ENCODE data around the gene TANGO6.

TANGO6 gene

DNA sequence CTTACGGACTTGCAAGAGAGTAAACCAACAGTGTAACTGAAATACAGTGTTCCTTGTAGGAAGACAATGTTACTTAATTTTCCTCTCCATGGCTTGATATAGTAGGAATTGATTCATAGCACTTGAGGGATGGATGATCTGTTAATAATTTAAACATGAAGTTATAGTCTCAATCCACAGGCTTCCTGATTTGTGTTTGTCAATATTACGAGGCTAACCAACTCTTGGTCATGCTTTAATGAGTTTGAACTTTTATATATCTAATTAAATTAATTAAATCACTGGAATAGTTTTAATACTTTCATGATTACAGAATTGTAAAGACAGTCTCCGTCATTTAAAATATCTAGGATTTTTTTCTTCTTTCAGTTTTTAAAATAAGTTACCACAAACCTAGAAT, 150.1 kb downstream of the TANGO6 start:
- H3K27ac ChIP-seq: peak overlapping the region; percentile 48
- no peak for TF ChIP-seq ZFX (IDR thresholded peaks at IDR 0.05; ENCODE audit: borderline replicate concordance)
- TF ChIP-seq, protein P1, sequence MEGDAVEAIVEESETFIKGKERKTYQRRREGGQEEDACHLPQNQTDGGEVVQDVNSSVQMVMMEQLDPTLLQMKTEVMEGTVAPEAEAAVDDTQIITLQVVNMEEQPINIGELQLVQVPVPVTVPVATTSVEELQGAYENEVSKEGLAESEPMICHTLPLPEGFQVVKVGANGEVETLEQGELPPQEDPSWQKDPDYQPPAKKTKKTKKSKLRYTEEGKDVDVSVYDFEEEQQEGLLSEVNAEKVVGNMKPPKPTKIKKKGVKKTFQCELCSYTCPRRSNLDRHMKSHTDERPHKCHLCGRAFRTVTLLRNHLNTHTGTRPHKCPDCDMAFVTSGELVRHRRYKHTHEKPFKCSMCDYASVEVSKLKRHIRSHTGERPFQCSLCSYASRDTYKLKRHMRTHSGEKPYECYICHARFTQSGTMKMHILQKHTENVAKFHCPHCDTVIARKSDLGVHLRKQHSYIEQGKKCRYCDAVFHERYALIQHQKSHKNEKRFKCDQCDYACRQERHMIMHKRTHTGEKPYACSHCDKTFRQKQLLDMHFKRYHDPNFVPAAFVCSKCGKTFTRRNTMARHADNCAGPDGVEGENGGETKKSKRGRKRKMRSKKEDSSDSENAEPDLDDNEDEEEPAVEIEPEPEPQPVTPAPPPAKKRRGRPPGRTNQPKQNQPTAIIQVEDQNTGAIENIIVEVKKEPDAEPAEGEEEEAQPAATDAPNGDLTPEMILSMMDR (IDR thresholded peaks at IDR 0.05): no peak

DNA sequence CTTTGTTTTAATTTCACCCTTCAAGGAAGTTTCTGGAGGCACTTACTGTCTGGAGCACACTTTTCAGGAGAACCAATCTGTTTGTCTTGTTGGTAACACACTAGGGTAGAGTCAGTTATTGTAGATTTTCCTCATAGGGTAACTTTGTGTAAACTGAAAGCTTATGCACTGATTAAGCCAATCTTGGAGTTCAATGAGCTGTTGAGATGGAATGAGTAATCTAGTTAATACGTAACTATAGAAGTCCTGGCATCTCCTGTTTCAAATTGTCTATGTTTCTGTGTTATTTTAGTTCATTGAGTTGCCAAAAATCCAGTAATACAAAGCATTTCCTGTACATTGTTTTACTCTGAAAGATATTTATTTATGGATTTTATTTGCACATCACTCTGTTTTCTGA, 150.6 kb downstream of the TANGO6 start:
- TF ChIP-seq, protein P1 (IDR thresholded peaks at IDR 0.05): no peak
- no peak for TF ChIP-seq ZFX (IDR thresholded peaks at IDR 0.05; ENCODE audit: borderline replicate concordance)
- H3K27ac ChIP-seq: peak overlapping the region; percentile 48

GRCh38 chr16:68994324-68994723, 151.0 kb downstream of the TANGO6 start:
- TF ChIP-seq ZFX (IDR thresholded peaks at IDR 0.05; ENCODE audit: borderline replicate concordance): no peak
- TF ChIP-seq, protein P1 (IDR thresholded peaks at IDR 0.05): no peak
- H3K27ac ChIP-seq: peak overlapping the region; percentile 48

DNA sequence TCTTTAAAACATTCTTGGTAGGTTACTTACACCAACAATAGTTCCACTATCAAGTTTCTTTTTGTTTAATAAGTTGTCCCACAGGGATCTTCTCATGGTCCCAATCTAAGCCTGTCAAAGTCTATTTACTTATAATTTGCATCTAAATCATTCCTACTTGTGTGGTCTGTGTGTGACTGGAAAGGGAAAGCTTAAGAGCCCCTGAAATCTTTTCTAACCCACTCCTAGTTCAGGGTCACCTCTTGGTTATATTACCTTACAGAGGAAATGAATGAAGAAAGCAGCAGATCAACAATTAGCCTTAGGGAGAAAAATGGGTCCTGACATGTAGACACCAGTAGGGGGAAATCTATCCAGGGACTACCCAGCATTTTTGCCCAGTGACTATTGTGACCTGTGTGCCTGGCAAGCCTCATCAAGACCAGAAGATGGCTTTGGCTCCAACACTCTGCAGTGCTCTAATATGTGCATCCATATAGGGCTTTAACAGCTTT, 151.7 kb downstream of the TANGO6 start:
- H3K27ac ChIP-seq: no peak overlapping the region
- no peak for TF ChIP-seq ZFX (IDR thresholded peaks at IDR 0.05; ENCODE audit: borderline replicate concordance)
- TF ChIP-seq, protein P1 (IDR thresholded peaks at IDR 0.05): peak; percentile 25; the same call in 1 of the 2 replicates

DNA sequence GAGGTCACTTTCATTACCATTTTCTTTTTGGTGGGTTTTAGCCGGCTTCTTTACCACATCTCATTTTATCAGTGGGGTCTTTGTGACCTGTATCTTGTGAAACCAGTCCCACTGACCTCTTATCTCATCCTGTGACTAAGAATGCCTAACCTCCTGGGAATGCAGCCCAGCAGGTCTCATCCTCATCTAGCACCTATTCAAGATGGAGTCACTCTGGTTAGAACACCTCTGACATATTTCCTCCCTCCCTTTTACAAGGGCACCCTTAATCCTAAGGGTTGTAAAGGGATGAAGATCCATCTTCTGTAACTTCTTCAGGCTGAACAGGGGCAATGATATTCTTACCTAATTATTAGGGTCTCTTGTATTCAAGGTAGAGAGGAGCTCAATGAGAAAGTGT, 154.2 kb downstream of the TANGO6 start:
- TF ChIP-seq, protein P1 (IDR thresholded peaks at IDR 0.05): no peak
- TF ChIP-seq ZFX (IDR thresholded peaks at IDR 0.05; ENCODE audit: borderline replicate concordance): no peak
- no peak overlapping the region for H3K27ac ChIP-seq

- no peak overlapping the region for H3K27ac ChIP-seq
- no peak for TF ChIP-seq ZFX (IDR thresholded peaks at IDR 0.05; ENCODE audit: borderline replicate concordance)
- TF ChIP-seq, protein P1 (IDR thresholded peaks at IDR 0.05): no peak
Observed at GRCh38 chr16:68999114-68999513, 155.8 kb downstream of the TANGO6 start.

DNA sequence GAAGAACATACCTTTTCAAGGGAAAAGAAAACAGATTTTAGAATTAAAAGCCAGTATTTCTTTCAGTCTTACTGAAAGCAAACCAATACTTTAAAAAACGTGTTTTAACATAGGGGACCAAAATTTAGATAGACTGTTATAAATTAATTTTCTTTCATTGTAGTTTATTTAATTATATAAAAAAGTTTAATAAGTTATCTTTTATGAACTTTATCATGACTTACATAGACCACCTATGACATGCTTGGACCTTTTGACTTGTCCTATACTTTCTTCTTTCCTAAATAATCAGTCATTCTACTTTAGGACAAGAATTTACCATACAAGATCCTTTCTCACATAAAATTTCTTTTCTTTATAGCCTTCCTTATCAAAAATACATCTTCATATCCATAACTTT, 160.2 kb downstream of the TANGO6 start:
- no peak for TF ChIP-seq ZFX (IDR thresholded peaks at IDR 0.05; ENCODE audit: borderline replicate concordance)
- TF ChIP-seq, protein P1 (IDR thresholded peaks at IDR 0.05): no peak
- H3K27ac ChIP-seq: no peak overlapping the region
